SK-MEL-5 (cell line): Measurements from ENCODE around the gene SNRNP70. TPM values are rescaled to one million over a fixed set of nuclear protein-coding genes. Genes with fewer than 3 reads are reported as not detected.
"Not testable (repeated sequence)": the region's sequence is repeated elsewhere in the genome, so short reads cannot be mapped to it uniquely, and the experiment has no call there.

Experiments
- DNase-seq: peaks from one replicate; pipeline ENCODE4 v3.0.0-alpha.2; 2016; ENCODE audit warnings: low read depth, low spot score
- in situ Hi-C: cut with HindIII; loops from 2 replicates; pipeline ENCODE4 v1.10.0; 2016; ENCODE audit warnings: low sequenced_read_pairs, high pct_unique_total_duplicates, low pct_unique_long_range_greater_than_20kb
- total RNA-seq: library from RNA; depleted of rRNA; stranded (reverse); fragments of >200 nt; shearing (Covaris generic); gene quantifications from 2 replicates; pipeline ENCODE4 v1.2.3, GENCODE V29; 2014

Gene SNRNP70
- total RNA-seq, 1 experiment from 2014 or later, result 141 TPM

GRCh38 chr19:49059053-49059452 is 26.2 kb upstream of the SNRNP70 start:
- in situ Hi-C loops, result no loop called here

DNA sequence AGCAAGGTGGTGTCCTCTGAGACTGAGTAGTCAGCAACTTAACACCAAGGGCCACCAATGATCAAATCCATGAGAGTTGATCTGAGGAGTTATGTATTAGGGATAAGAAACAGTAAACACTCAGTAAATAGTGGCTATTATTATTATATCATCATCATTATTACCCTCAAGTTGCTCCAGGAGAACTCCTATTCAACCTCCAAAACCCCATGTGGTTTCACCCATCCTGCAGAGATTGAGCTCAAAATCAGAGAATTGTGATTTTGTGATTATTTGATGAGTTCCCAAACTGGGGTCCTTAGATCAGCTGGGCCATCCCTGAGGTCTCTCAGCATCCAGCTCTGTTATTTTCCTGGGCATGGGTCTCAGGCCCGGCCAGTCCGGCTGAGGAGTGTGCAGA is 24.3 kb upstream of the SNRNP70 start:
- DNase-seq, result no peak
- in situ Hi-C loops, result no loop called here

More at GRCh38 chr19:49059053-49059452, 26.2 kb upstream of the SNRNP70 start:
- no peak for DNase-seq

GRCh38 chr19:49061445-49061844 is 23.8 kb upstream of the SNRNP70 start:
- in situ Hi-C loops, result no loop called here
- no peak for DNase-seq

DNA sequence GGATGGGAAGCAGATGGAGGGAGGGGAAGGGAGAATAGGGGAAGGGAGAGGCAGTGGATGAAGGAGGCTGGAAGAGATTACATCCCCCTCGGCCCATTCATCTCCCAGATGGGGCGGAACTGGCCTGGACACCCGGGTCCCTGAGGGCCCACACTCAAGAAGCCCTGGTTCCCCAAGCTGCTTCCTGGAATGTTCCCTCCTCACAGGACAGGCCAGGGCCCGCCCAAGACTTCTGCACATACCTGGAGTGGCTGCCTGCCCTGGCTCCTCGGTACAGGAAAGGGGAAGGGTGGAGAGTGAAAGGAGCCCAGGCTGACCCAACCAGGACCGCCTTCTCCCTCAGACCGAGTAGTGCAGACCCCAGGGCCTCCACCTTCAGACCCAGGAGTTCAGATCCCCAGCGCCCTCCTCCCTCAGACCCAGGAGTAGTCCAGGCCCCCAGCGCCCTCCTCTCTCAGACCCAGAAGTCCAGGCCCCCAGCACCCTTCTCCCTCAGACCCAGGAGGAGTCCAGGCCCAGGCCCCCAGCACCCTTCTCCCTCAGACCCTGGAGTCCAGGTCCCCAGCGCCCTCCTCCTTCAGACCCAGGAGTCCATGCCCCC is 21.1 kb upstream of the SNRNP70 start:
- no peak for DNase-seq
- in situ Hi-C loops, result no loop called here

GRCh38 chr19:49064768-49065611 is 20.3 kb upstream of the SNRNP70 start, which contains the start of gene NTF4:
TSS of gene NTF4 (minus strand) at chr19:49064818. CDS start at chr19:49061997, 2,821 bp downstream.
- in situ Hi-C loops, result no loop called here
- DNase-seq, result peak; percentile 6

DNA sequence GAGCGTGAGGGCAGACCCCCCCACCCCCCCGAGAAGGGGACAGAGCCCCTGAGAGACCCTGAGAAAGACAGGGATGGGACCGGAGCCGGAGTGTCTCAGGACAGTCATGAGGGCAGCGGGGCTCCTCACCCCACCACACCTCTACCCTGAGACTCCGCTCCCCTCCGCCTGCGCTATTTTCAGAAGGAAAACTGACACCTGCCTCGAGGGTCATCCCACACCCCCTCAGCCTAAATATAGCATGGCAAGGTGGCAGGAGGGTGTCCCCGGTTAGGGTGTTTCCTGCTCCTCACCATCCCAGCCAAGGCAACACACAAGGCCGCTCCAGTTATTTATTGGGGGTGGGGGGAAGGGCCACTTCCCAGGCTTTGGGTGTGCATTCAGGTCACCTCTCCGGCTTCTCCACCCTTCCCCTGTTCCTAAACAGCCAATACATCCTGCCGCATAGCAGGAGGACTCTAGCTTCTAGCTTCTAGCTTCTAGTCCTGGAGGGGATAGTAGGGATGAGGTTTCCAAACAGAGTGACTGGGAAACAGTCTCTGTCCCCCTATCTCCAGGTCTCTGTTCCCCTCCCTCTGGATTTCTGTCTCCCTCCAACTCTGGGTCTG is 19.2 kb upstream of the SNRNP70 start:
- in situ Hi-C loops, result no loop called here
- no peak for DNase-seq

DNA sequence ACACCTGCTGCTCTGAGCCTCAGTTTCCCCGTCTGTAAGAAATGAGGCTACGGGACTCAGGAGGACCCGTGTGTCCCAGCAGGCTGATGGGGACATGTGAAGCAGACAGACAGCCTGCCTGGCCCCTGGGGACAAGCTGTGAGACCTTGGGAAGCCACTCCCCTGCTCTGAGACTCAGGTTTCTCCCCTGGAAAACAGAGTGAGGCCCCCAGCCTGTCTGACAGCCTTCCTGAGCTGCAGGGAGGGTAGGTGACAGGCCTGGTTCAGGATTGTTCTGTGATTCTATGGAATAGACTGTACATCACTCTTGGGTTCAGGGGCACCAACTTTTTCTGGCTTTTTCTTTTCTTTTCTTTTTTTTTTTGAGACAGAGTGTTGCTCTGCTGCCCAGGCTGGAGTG is 17.7 kb upstream of the SNRNP70 start:
- no peak for DNase-seq
- in situ Hi-C loops, result no loop called here

DNA sequence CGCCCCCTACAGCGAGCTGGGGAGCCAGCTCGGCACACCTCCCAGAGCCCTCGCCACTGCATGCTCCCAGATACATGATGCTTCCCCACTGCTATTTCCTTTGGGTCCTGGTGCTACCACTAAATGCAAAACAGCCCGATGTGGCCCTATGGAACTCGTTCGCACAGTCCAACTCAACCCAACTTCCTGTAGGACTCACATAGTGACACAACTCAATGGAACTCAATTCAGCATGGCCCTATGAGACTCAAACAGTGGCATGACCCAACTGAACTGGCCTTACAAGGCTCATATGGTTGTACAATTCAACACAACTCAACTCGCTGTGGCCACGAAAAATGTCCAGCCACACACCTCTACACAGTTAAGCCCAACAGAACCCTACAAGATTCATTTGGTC is 16.2 kb upstream of the SNRNP70 start:
- in situ Hi-C loops, result no loop called here
- no peak for DNase-seq

DNA sequence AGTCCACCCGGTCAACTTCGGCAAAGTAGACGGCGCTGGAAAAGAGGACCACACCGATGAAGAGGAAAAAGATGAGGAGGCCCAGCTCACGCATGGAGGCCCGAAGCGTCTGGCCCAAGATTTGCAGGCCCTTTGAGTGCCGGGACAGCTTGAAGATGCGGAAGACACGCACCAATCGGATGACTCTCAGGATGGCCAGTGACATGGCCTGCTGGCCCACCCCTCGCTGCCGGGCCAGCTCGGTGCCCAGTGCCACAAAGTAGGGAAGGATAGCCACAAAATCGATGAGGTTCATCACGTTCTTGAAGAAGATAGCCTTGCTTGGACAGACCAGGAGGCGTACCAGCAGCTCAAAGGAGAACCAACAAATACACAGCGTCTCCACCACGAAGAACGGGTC is 14.8 kb upstream of the SNRNP70 start:
- in situ Hi-C loops, result no loop called here
- DNase-seq, result no peak

DNA sequence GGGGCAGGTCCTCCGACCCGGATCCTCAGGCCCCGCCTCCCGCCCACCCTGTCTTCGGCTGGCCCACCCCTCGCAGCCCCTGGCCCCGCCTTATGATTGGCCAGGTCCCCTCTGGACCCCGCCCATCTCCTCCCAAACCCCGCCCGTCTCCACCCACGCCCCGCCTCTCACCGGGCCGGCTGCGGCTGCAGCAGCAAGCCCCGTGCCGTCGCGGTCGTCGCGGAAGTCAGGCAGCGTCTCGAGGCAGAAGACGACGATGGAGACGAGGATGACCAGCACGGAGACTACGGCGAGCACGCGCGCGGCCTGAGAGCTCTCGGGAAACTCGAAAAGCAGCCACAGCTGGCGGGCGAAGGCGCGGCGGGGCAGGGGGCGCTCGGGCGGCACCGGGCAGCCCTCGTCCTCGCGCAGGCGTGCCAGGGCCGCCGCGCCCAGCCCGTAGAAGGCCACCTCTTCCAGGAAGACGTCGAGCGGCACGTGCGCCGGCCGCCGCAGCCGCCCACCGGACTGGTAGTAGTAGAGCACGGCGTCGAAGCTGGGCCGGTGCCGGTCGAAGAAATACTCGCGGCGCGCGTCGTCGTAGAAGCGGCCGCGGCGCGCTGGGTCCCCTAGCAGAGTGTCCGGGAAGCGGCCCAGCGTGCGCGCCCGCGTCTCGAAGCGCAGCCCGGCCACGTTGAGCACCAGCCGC is 13.2 kb upstream of the SNRNP70 start:
- DNase-seq, result no peak
- in situ Hi-C loops, result no loop called here

DNA sequence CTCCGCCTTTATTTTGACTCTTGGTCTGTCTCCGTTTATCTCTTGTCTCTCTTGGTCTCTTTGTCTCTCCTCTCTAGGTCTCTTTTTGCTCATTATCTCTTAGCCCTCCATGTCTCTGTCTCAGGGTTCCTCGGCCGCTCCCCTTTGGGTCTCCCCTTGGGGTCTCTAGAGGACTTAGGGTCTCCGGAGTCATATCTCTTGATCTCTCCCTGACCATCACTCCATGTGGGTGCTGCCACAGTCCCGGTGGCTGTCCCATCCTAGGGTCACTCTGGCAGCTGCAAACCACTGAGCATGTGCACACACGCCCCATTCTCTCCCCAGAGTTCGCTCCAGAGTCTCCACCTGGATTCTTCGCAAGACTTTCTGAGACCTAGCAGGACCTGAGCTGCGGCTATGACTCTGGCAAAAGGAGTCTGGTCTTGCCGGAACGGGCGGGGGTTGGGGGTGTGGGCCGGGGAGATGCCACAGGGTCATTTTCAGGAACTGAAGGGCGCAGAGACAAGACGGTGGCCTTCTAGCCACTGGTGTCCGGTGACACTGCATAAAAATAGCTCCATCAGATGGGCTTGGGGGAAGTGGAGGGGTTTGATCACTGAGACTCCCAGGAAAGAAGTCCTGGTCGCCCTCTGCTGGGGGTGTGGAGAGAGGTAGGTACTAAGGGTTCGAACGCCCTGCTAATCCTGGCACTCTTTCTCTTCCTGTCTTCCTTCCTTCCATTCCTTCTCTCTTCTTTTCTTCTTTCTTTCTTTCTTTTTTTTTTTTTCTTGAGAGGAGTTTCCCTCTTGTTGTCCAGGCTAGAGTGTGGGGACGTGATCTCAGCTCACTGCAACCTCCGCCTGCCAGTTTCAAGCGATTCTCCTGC is 11.5 kb upstream of the SNRNP70 start:
- in situ Hi-C loops, result no loop called here
- peak; percentile 61 for DNase-seq

DNA sequence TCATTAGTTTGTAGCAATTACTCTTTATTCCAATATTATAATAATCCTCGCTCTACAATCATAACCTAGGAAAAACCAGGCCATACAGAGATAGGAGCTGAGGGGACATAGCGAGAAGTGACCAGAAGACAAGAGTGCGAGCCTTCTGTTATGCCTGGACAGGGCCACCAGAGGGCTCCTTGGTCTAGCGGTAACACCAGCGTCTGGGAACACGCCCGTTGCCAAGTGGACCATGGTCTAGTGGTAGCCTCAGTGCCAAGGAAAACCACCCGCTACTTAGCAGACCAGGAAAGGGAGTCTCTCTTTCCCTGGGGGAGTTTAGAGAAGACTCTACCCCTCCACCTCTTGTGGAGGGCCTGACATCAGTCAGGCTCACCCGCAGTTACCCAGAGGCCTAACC is 10.4 kb upstream of the SNRNP70 start:
- DNase-seq, result peak; percentile 66
- in situ Hi-C loops, result not testable (repeated sequence)

DNA sequence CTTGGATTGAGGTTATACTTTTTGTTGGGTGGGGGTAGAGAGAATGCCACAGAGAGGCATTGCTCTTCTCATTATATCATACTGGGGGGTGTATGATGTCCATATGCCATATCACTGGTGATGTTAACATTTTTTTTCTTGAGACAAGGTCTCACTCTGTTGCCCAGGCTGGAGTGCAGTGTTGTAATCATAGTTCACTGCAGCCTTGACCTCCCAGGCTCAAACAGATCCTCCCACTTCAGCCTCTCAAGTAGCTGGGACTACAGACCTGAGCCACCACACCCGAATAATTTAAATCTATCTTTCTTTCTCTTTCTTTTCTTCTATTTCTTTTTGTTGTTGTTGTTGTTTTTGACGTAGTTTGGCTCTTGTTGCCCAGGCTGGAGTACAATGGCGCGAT is 4.9 kb upstream of the SNRNP70 start:
- DNase-seq, result no peak
- in situ Hi-C loops, result no loop called here

- in situ Hi-C loops, result no loop called here
- DNase-seq, result no peak
Observed at GRCh38 chr19:49081273-49081672, 4.0 kb upstream of the SNRNP70 start.

DNA sequence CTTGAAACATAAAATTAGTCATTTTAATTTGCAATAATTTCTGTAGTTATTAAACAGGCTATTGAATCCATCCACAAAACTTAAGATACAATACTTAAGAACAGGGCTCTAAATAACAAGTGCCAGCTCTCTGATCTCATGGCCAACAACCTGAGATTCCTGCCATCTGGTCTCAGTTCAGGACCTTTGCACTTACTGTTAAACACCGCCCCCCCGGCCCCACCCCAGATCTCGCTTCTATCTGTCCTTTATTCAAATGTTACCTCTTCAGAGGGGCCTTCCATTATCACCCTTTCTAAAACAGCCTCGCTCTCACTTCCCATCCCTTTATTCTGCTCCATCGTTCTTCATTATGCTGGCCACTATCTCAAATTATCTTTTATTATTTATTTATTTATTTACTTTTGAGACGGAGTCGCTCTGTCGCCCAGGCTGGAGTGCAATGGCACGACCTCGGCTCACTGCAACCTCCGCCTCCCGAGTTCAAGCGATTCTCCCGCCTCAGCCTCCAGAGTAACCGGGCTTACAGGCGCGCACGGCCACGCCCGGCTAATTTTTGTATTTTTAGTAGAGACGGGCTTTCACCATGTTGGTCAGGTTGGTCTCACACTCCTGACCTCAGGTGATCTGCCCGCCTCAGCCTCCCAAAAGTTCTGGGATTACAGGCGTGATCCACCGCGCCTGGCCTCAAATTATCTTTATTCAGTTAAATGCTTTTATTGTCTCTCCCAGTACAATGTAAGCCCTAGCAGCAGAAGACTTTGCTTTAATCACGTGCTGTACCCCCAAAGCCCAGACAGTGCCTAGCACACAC is 838 bp upstream of the SNRNP70 start:
- in situ Hi-C loops, result no loop called here
- DNase-seq, result no peak

DNA sequence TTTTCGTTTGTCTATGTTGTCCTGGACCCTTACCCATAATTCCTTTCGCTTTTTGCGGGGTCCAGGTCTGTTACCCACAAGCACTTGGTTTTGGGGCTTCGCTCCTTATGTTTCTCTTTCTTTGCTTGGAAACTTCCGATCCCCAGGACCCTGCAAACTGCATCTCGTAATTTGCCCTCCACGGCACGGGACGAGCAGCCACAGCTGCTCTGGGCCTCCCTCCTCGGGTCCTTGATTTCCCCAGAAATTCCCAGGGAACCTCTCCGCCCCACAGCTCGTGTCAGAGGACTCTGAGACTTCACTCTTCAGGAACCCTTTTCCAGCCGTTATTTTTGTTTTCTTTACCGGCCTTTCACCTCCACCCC is 599 bp downstream of the SNRNP70 start:
- in situ Hi-C loops, result no loop called here
- no peak for DNase-seq

DNA sequence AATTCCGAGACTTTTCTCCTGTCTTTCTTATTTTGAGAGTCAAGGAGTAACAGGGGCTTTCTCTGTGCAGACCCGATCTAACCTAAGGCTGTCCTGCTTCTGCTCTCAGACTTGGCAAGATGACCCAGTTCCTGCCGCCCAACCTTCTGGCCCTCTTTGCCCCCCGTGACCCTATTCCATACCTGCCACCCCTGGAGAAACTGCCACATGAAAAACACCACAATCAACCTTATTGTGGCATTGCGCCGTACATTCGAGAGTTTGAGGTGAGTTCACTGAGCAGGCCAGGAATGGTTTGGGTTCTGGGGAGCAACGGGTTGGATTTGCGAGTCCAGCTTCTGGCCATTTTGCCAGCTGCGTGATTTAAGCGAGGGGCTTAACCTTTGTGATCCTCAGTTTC is 1.0 kb downstream of the SNRNP70 start:
- in situ Hi-C loops, result no loop called here

More for the DNA sequence above, 1.0 kb downstream of the SNRNP70 start:
- DNase-seq, result no peak
